SK-N-SH treated with all-trans-retinoic acid at 6 μM for 48 hours (cell line): ENCODE data around the gene TAF6.

Experiments used
- ATAC-seq: fragments of 200-7000 bp; cut with Tn5 transposase; 3 replicates; pipeline ENCODE4 v1.9.1; 2020; ENCODE audit warnings: mild to moderate bottlenecking, moderate library complexity
- ARNTL ChIP-seq: fragments of 450-650 bp; formaldehyde crosslinking; IDR thresholded peaks from 2 replicates; pipeline ENCODE4 v1.5.0; 2020; ENCODE audit warnings: low read depth, mild to moderate bottlenecking, moderate library complexity, borderline replicate concordance
- BACH2 ChIP-seq: fragments of 250-450 bp; sonication (Bioruptor Pico); IDR thresholded peaks from 2 replicates; pipeline ENCODE4 v1.9.0; 2021; ENCODE audit warnings: mild to moderate bottlenecking, borderline replicate concordance
- CREB5 ChIP-seq: fragments of 250-450 bp; sonication (Bioruptor Pico); IDR thresholded peaks from 2 replicates; pipeline ENCODE4 v1.5.1; 2020; ENCODE audit warnings: low read depth, mild to moderate bottlenecking, moderate library complexity
- CSDC2 ChIP-seq: fragments of 250-450 bp; sonication (Bioruptor Pico); IDR thresholded peaks from 2 replicates; pipeline ENCODE4 v1.5.0; 2020; ENCODE audit warnings: mild to moderate bottlenecking, moderate library complexity
- ESRRG ChIP-seq: fragments of 250-450 bp; sonication (Bioruptor Pico); IDR thresholded peaks from 2 replicates; pipeline ENCODE4 v1.6.1; 2021; ENCODE audit warnings: mild to moderate bottlenecking
- ISL1 ChIP-seq: fragments of 250-450 bp; sonication (Bioruptor Pico); IDR thresholded peaks from 2 replicates; pipeline ENCODE4 v2.1.2; 2022; ENCODE audit warnings: mild to moderate bottlenecking, moderate library complexity
- PATZ1 ChIP-seq: fragments of 250-450 bp; sonication (Bioruptor Pico); IDR thresholded peaks from 2 replicates; pipeline ENCODE4 v1.8.0; 2020; ENCODE audit warnings: mild to moderate bottlenecking, moderate library complexity, borderline replicate concordance
- PPARA ChIP-seq: fragments of 250-450 bp; sonication (Bioruptor Pico); IDR thresholded peaks from 2 replicates; pipeline ENCODE4 v1.5.0; 2020; ENCODE audit warnings: mild to moderate bottlenecking, borderline replicate concordance
- RARB ChIP-seq: fragments of 250-450 bp; sonication (Bioruptor Pico); IDR thresholded peaks from 2 replicates; pipeline ENCODE4 v1.8.0; 2021; ENCODE audit warnings: mild to moderate bottlenecking, moderate library complexity
- SNAI2 ChIP-seq: fragments of 250-450 bp; sonication (Bioruptor Pico); IDR thresholded peaks from 2 replicates; pipeline ENCODE4 v1.5.0; 2020; ENCODE audit warnings: mild to moderate bottlenecking, moderate library complexity
- TCF4 ChIP-seq: fragments of 250-450 bp; sonication (Bioruptor Pico); IDR thresholded peaks from 2 replicates; pipeline ENCODE4 v1.8.0; 2021; ENCODE audit warnings: mild to moderate bottlenecking, moderate library complexity, borderline replicate concordance
- TOX ChIP-seq: fragments of 250-450 bp; sonication (Bioruptor Pico); IDR thresholded peaks from 2 replicates; pipeline ENCODE4 v1.8.0; 2021; ENCODE audit warnings: mild to moderate bottlenecking, moderate library complexity, borderline replicate concordance
- TSHZ2 ChIP-seq: fragments of 250-450 bp; sonication (Bioruptor Pico); IDR thresholded peaks from 2 replicates; pipeline ENCODE4 v1.5.0; 2020; ENCODE audit warnings: mild to moderate bottlenecking, moderate library complexity
- ZFP3 ChIP-seq: fragments of 250-450 bp; sonication (Bioruptor Pico); IDR thresholded peaks from 2 replicates; pipeline ENCODE4 v1.5.0; 2020; ENCODE audit warnings: mild to moderate bottlenecking, moderate library complexity
- ZFP30 ChIP-seq: fragments of 450-650 bp; formaldehyde crosslinking; IDR thresholded peaks from 2 replicates; pipeline ENCODE4 v1.5.0; 2022; ENCODE audit warnings: mild to moderate bottlenecking, moderate library complexity
- ZNF70 ChIP-seq: fragments of 450-650 bp; formaldehyde crosslinking; IDR thresholded peaks from 2 replicates; pipeline ENCODE4 v1.5.0; 2020; ENCODE audit warnings: mild to moderate bottlenecking, moderate library complexity
- ZNF8 ChIP-seq: fragments of 450-650 bp; formaldehyde crosslinking; IDR thresholded peaks from 2 replicates; pipeline ENCODE4 v1.5.0; 2020; ENCODE audit warnings: mild to moderate bottlenecking, moderate library complexity
- TF ChIP-seq, protein P1 (sequence below): fragments of 250-450 bp; sonication (Bioruptor Pico); IDR thresholded peaks from 2 replicates; pipeline ENCODE4 v1.5.1; 2021; ENCODE audit warnings: mild to moderate bottlenecking, moderate library complexity

TAF6 gene

DNA sequence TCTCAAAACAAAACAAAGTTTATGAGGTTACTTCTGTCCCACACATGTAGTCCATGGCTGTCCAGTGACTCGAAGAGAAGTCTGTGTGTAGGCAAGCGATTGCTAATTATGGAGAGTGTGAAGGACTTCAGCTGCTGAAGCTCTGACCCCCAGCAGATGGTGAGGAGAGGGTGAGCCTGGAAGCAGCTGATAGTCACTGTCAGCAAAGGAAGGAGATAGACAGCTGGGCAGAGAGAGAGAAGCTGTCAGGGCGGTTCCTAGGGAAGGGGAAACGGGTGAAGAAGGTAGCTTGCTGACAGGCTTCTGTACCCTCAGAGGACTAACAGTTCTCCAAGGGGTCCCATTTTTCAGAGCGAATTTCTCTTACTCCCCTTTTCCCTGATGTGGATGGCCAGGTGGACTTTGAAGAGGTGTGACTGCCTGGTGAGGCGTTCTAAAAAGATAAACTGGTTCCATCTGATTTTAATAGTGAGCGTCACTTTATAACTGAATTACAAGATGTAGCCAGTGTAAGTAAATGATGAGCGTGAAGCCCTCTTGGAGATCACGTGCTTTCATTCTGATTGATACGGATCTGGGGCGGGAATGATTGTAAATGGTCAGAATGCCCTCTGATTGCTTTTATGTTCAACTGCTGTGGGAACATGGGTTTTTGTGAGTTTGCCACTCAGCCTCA, 57.5 kb downstream of the TAF6 start:
- ATAC-seq, result no peak
- TF ChIP-seq TSHZ2 (CRISPR knock-in tag) (no peak), ESRRG (CRISPR knock-in tag) (no peak), ZFP3 (CRISPR knock-in tag) (no peak), ISL1 (CRISPR knock-in tag) (no peak), TOX (CRISPR knock-in tag) (no peak)

DNA sequence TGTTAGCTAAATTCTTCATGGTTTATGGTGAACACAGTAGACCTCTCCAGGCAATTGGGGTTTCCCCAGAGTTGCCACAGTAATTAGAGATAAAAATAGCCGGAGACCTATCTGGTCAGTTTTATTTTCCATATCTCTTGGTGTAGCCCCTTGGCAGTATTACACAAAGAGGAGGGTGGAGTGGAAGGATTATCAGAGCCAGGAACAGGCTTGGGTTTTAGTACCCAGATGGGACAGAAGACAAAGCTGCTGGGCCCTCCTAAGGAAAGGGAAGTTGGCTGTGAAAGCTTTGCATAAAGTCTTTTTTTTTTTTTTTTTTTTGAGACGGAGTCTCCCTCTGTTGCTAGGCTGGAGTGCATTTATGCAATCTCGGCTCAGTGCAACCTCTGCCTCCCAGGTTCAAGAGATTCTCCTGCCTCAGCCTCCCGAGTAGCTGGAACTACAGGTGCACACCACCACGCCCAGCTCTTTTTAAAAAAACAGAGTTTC, 59.9 kb downstream of the TAF6 start:
- no peak for ATAC-seq
- TF ChIP-seq, protein P1, sequence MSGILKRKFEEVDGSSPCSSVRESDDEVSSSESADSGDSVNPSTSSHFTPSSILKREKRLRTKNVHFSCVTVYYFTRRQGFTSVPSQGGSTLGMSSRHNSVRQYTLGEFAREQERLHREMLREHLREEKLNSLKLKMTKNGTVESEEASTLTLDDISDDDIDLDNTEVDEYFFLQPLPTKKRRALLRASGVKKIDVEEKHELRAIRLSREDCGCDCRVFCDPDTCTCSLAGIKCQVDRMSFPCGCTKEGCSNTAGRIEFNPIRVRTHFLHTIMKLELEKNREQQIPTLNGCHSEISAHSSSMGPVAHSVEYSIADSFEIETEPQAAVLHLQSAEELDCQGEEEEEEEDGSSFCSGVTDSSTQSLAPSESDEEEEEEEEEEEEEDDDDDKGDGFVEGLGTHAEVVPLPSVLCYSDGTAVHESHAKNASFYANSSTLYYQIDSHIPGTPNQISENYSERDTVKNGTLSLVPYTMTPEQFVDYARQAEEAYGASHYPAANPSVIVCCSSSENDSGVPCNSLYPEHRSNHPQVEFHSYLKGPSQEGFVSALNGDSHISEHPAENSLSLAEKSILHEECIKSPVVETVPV, result no peak
- TF ChIP-seq TSHZ2 (CRISPR knock-in tag), result no peak
- TF ChIP-seq PPARA (CRISPR knock-in tag), result no peak
- no peak for TF ChIP-seq PATZ1 (CRISPR knock-in tag)
- no peak for TF ChIP-seq BACH2 (CRISPR knock-in tag)
- no peak for TF ChIP-seq ESRRG (CRISPR knock-in tag)
- TF ChIP-seq ISL1 (CRISPR knock-in tag), result no peak
- no peak for TF ChIP-seq ARNTL (CRISPR knock-in tag)
- TF ChIP-seq CSDC2 (CRISPR knock-in tag), result no peak
- TF ChIP-seq ZNF8 (CRISPR knock-in tag), result no peak
- no peak for TF ChIP-seq ZNF70 (CRISPR knock-in tag)
- no peak for TF ChIP-seq TCF4 (CRISPR knock-in tag)
- no peak for TF ChIP-seq SNAI2 (CRISPR knock-in tag)
- no peak for TF ChIP-seq ZFP30 (CRISPR knock-in tag)
- no peak for TF ChIP-seq CREB5
- TF ChIP-seq ZFP3 (CRISPR knock-in tag), result no peak
- TF ChIP-seq RARB, result no peak
- no peak for TF ChIP-seq TOX (CRISPR knock-in tag)
